A549 (cell line): ENCODE results near the gene PARD6B. TPM values are rescaled to one million over a fixed set of nuclear protein-coding genes. Genes with fewer than 3 reads are reported as not detected.

ENCODE experiments used
- ATAC-seq, 2 experiments: fragments of 200-7000 bp in 1 of 2; fragments of >200 bp in 1 of 2; cut with Nextera tagmentation in 1 of 2; cut with Tn5 transposase in 1 of 2; 3 replicates each; pipeline versions ENCODE4 v1.8.0 to v1.9.1; 2018 to 2020; ENCODE audit warnings: mild to moderate bottlenecking in 1 of 2, moderate library complexity in 1 of 2
- CTCF ChIA-PET: fragments of 300-600 bp; sonication (Branson Sonifier 250); formaldehyde crosslinking; extraction: SDS; loops from one replicate; lab custom pipeline; 2021; ENCODE audit warnings: antibody characterized with exemption, inconsistent platforms; lab: Yijun Ruan, JAX
- POLR2A ChIA-PET: fragments of 350-600 bp; formaldehyde crosslinking; extraction: SDS; loops from one replicate; lab custom pipeline; 2021; ENCODE audit warnings: antibody characterized with exemption, inconsistent platforms; lab: Yijun Ruan, JAX
- DNase-seq, 2 experiments: peaks; one replicate each; pipeline versions ENCODE4 v3.0.0 to v3.0.0-alpha.2; 2011 to 2016; ENCODE audit warnings: low read depth in 1 of 2, low spot score in 1 of 2
- FAIRE-seq: peaks from 2 replicates; lab custom pipeline; 2011; peaks lifted over from hg19 to GRCh38; lab: Jason Lieb, UNC
- H3K27ac ChIP-seq, 2 experiments: fragments of >200 bp; sonication (Bioruptor Twin); formaldehyde crosslinking; 3 replicates each; pipeline ENCODE4 v1.5.1; 2016 to 2017
- H3K4me1 ChIP-seq: fragments of >200 bp; sonication (Bioruptor Twin); formaldehyde crosslinking; 3 replicates; pipeline ENCODE4 v1.6.1; 2016
- H3K4me2 ChIP-seq: fragments of >200 bp; sonication (Bioruptor Twin); formaldehyde crosslinking; 3 replicates; pipeline ENCODE4 v1.6.1; 2016
- H3K4me3 ChIP-seq: fragments of >200 bp; sonication (Bioruptor Twin); formaldehyde crosslinking; 3 replicates; pipeline ENCODE4 v1.5.1; 2016
- H3K9me3 ChIP-seq: fragments of >200 bp; sonication (Bioruptor Twin); formaldehyde crosslinking; 3 replicates; pipeline ENCODE4 v1.6.1; 2016
- CBX8 ChIP-seq: fragments of 200-600 bp; sonication (generic); IDR thresholded peaks from 2 replicates; pipeline ENCODE4 v1.6.1; 2016
- CEBPB ChIP-seq, 2 experiments: fragments of >200 bp in 1 of 2; sonication (Bioruptor Twin) in 1 of 2; formaldehyde crosslinking in 1 of 2; IDR thresholded peaks; 2 replicates each; pipeline ENCODE4 v1.6.1; 2012 to 2016
- CHD2 ChIP-seq: fragments of 150-350 bp; IDR thresholded peaks from 2 replicates; pipeline ENCODE4 v1.6.1; 2014; ENCODE audit warnings: low read length; ENCODE audit not compliant: partially characterized antibody
- CHD4 ChIP-seq: fragments of 200-600 bp; sonication (generic); IDR thresholded peaks from 2 replicates; pipeline ENCODE4 v1.6.1; 2016; ENCODE audit warnings: antibody characterized with exemption, mild to moderate bottlenecking, borderline replicate concordance
- EHF ChIP-seq: fragments of 250-450 bp; sonication (Bioruptor Pico); IDR thresholded peaks from 2 replicates; pipeline ENCODE4 v1.5.0; 2020; ENCODE audit warnings: mild to moderate bottlenecking
- FOXS1 ChIP-seq: fragments of 250-450 bp; sonication (Bioruptor Pico); IDR thresholded peaks from 2 replicates; pipeline ENCODE4 v1.5.0; 2020; ENCODE audit warnings: mild to moderate bottlenecking, moderate library complexity
- GATA3 ChIP-seq: IDR thresholded peaks from 2 replicates; pipeline ENCODE4 v1.6.1; 2012; ENCODE audit warnings: borderline replicate concordance
- HDAC2 ChIP-seq: fragments of 200-600 bp; sonication (generic); IDR thresholded peaks from 2 replicates; pipeline ENCODE4 v1.6.1; 2016
- HEYL ChIP-seq: fragments of 250-450 bp; sonication (Bioruptor Pico); IDR thresholded peaks from 2 replicates; pipeline ENCODE4 v1.8.0; 2021; ENCODE audit warnings: mild to moderate bottlenecking, moderate library complexity
- HOXA7 ChIP-seq: fragments of 250-450 bp; sonication (Bioruptor Pico); IDR thresholded peaks from 2 replicates; pipeline ENCODE4 v1.5.0; 2020; ENCODE audit warnings: mild to moderate bottlenecking, moderate library complexity
- HOXB5 ChIP-seq: fragments of 250-450 bp; sonication (Bioruptor Pico); IDR thresholded peaks from 2 replicates; pipeline ENCODE4 v1.5.0; 2020; ENCODE audit warnings: mild to moderate bottlenecking, moderate library complexity
- JUN ChIP-seq, 2 experiments: fragments of >200 bp; sonication (Bioruptor Twin); formaldehyde crosslinking; IDR thresholded peaks; 2 replicates in 1 of 2; 3 replicates in 1 of 2; pipeline ENCODE4 v1.6.1; 2016 to 2017
- KDM5A ChIP-seq: fragments of 200-600 bp; sonication (generic); IDR thresholded peaks from 2 replicates; pipeline ENCODE4 v1.6.1; 2016; ENCODE audit warnings: antibody characterized with exemption, mild to moderate bottlenecking
- NFE2L2 ChIP-seq: fragments of 150-350 bp; conservative IDR thresholded peaks from 2 replicates; pipeline ENCODE4 v1.6.1; 2014; ENCODE audit warnings: low read length
- NR3C1 ChIP-seq: fragments of >200 bp; sonication (Bioruptor Twin); formaldehyde crosslinking; IDR thresholded peaks from 3 replicates; pipeline ENCODE4 v1.6.1; 2017
- POLR2A ChIP-seq: IDR thresholded peaks from 2 replicates; pipeline ENCODE4 v1.6.1; 2012; ENCODE audit warnings: mild to moderate bottlenecking, low read length
- POLR2AphosphoS2 ChIP-seq: conservative IDR thresholded peaks from 2 replicates; pipeline ENCODE4 v1.6.1; 2012; ENCODE audit warnings: low read length, improper control_type of control experiment, inconsistent platforms
- RARB ChIP-seq: fragments of 250-450 bp; sonication (Bioruptor Pico); IDR thresholded peaks from 2 replicates; pipeline ENCODE4 v1.8.0; 2021; ENCODE audit warnings: mild to moderate bottlenecking, moderate library complexity
- RNF2 ChIP-seq: fragments of 200-600 bp; sonication (generic); IDR thresholded peaks from 2 replicates; pipeline ENCODE4 v1.6.1; 2016; ENCODE audit warnings: low read depth, mild to moderate bottlenecking, antibody characterized with exemption, moderate library complexity, borderline replicate concordance
- TP53 ChIP-seq: fragments of 250-450 bp; sonication (Bioruptor Pico); IDR thresholded peaks from 2 replicates; pipeline ENCODE4 v1.5.0; 2021; ENCODE audit warnings: mild to moderate bottlenecking, moderate library complexity
- ZC3H11A ChIP-seq: fragments of 450-650 bp; IDR thresholded peaks from 2 replicates; pipeline ENCODE4 v1.6.1; 2014; ENCODE audit warnings: antibody characterized with exemption, mild to moderate bottlenecking
- ZNF302 ChIP-seq: fragments of 250-450 bp; sonication (Bioruptor Pico); IDR thresholded peaks from 2 replicates; pipeline ENCODE4 v1.9.0; 2021; ENCODE audit warnings: inconsistent platforms, mild to moderate bottlenecking, moderate library complexity
- WGBS: methylation state at CpG from one replicate; pipeline ENCODE4 v1.1.6; 2017; ENCODE audit errors: missing lambda C conversion rate; 5-methylcytosine and 5-hydroxymethylcytosine counted together
- polyA plus RNA-seq, 4 experiments: library from polyadenylated mRNA; depleted of rRNA in 3 of 4; stranded (reverse); fragments of >200 nt; fragmentation: RNase III in 1 of 4; extraction: RNeasy Plus Mini Kit Qiagen cat#74134 plus additional on column Dnase treatment in 1 of 4; gene quantifications; 2 replicates in 3 of 4; 3 replicates in 1 of 4; pipeline ENCODE4 v1.2.3, GENCODE V29; 2011 to 2017
- TF ChIP-seq, protein P1 (sequence below): fragments of >200 bp; sonication (Bioruptor Twin); formaldehyde crosslinking; IDR thresholded peaks from 3 replicates; pipeline ENCODE4 v1.5.1; 2016
- TF ChIP-seq, protein P2 (sequence below): IDR thresholded peaks from 2 replicates; pipeline ENCODE4 v1.6.1; 2012
- TF ChIP-seq, protein P3 (sequence below): IDR thresholded peaks from 2 replicates; pipeline ENCODE4 v1.6.1; 2012; ENCODE audit warnings: low read depth, borderline replicate concordance
- TF ChIP-seq, protein P4 (sequence below): IDR thresholded peaks from 2 replicates; pipeline ENCODE4 v1.6.1; 2012
- TF ChIP-seq, protein P5 (sequence below): fragments of 250-450 bp; sonication (Bioruptor Pico); IDR thresholded peaks from 2 replicates; pipeline ENCODE4 v1.5.0; 2020; ENCODE audit warnings: low read depth, mild to moderate bottlenecking, moderate library complexity
- TF ChIP-seq, protein P6 (sequence below): fragments of >200 bp; sonication (Bioruptor Twin); formaldehyde crosslinking; IDR thresholded peaks from 2 replicates; pipeline ENCODE4 v1.6.1; 2016
- TF ChIP-seq, protein P7 (sequence below): fragments of >200 bp; sonication (Bioruptor Twin); formaldehyde crosslinking; IDR thresholded peaks from 3 replicates; pipeline ENCODE4 v1.6.1; 2016

The PARD6B gene
- polyA plus RNA-seq, 2 of the 4 experiments (the other 2 are of a cell fraction): 3.1 to 6.4 TPM

DNA sequence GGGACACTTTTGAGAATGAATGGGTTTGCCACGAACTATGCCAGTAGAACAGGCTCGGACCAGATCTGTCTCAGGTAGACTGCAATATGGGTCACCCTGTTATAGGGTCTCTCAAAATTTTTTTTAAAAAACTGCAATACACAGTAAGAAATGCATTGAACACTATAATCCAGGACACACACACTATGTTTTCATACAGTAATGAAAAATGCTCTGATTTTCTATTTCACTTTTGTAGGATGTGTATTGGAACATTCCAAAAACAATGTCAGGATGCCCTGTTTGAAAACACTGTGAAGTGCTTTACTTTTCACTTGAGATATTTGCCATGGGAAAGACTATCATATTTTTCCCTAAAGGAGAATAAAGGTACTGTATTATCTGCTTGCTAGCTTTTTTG is 25.1 kb downstream of the PARD6B start (continued):
- TF ChIP-seq, protein P1, sequence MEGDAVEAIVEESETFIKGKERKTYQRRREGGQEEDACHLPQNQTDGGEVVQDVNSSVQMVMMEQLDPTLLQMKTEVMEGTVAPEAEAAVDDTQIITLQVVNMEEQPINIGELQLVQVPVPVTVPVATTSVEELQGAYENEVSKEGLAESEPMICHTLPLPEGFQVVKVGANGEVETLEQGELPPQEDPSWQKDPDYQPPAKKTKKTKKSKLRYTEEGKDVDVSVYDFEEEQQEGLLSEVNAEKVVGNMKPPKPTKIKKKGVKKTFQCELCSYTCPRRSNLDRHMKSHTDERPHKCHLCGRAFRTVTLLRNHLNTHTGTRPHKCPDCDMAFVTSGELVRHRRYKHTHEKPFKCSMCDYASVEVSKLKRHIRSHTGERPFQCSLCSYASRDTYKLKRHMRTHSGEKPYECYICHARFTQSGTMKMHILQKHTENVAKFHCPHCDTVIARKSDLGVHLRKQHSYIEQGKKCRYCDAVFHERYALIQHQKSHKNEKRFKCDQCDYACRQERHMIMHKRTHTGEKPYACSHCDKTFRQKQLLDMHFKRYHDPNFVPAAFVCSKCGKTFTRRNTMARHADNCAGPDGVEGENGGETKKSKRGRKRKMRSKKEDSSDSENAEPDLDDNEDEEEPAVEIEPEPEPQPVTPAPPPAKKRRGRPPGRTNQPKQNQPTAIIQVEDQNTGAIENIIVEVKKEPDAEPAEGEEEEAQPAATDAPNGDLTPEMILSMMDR: no peak
- TF ChIP-seq POLR2AphosphoS2 (no peak), FOXS1 (CRISPR knock-in tag) (no peak), JUN (IDR thresholded peaks at IDR 0.05) (no peak), CEBPB (IDR thresholded peaks at IDR 0.05) (no peak)
- TF ChIP-seq, protein P2, sequence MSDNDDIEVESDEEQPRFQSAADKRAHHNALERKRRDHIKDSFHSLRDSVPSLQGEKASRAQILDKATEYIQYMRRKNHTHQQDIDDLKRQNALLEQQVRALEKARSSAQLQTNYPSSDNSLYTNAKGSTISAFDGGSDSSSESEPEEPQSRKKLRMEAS: no peak
- TF ChIP-seq, protein P3, sequence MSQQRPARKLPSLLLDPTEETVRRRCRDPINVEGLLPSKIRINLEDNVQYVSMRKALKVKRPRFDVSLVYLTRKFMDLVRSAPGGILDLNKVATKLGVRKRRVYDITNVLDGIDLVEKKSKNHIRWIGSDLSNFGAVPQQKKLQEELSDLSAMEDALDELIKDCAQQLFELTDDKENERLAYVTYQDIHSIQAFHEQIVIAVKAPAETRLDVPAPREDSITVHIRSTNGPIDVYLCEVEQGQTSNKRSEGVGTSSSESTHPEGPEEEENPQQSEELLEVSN: no peak

DNA sequence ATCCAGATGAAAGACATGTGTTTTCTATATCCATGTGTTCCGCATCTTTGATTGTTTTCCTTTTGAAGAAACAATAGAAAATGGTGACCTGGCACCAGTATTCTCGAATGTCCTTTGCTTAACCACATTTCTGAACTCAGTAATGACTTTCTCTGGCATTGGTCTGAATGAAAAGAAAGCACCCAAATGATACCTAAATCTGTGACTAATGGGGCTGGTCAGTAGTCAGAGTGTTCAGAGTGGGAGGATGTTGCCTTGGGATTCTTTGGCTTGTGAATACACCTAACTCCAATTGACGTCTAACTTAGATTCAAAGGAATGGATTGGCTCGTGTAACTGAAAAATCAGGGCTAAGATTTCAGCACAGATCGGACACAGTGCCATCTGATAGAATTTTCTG is 27.1 kb downstream of the PARD6B start:
- Histone ChIP-seq H3K4me2 (no peak overlapping the region), H3K4me3 (no peak overlapping the region), H3K9me3 (no peaks in the 10 kb centered on the region), H3K27ac (peak overlapping the region; percentile 96 to 98), H3K4me1 (peaks cover 40% of the 10 kb centered on the region)
- DNase-seq (no peak), FAIRE-seq (no peak), ATAC-seq (no peak)
- POLR2A ChIA-PET: no interaction called here
- CTCF ChIA-PET: interaction anchor here (0.6 to 20.4 kb wide), 4 partner anchors 9 to 170 kb away, joined by 3 to 276 read pairs (median 4); partner anchors contain the start of gene BCAS4
- WGBS: 82% methylated on average over 5 of the region's 5 CpGs
- TF ChIP-seq RARB (CRISPR knock-in tag) (no peak), KDM5A (no peak), POLR2A (no peak), CHD2 (no peak), NR3C1 (no peak), HEYL (CRISPR knock-in tag) (no peak), RNF2 (no peak), EHF (no peak), NFE2L2 (no peak), ZNF302 (no peak), ZC3H11A (no peak)
- TF ChIP-seq, protein P2: no peak
- TF ChIP-seq, protein P3: no peak
- TF ChIP-seq, protein P4, sequence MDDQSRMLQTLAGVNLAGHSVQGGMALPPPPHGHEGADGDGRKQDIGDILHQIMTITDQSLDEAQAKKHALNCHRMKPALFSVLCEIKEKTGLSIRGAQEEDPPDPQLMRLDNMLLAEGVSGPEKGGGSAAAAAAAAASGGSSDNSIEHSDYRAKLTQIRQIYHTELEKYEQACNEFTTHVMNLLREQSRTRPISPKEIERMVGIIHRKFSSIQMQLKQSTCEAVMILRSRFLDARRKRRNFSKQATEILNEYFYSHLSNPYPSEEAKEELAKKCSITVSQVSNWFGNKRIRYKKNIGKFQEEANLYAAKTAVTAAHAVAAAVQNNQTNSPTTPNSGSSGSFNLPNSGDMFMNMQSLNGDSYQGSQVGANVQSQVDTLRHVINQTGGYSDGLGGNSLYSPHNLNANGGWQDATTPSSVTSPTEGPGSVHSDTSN: no peak

DNA sequence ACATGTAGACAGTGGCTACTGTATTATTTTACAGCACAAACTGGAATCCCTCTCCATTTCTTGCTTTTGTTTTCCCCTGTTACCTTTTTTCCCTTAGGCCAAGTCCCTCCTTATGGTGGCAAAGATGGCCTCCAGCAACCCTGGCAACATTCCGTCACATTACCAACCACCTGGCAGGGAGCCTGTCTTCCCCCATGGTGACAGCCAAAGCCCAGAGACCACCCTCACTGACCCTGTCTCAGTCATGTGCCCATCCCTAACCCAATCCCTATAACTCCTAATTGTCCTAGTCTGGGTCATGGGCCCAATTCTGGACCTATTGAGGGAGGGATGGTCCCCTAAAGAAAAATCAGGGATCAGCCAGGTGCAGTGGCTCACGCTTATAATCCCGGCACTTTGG is 27.6 kb downstream of the PARD6B start:
- FAIRE-seq: no peak
- no peaks in the 10 kb centered on the region for H3K9me3 ChIP-seq
- H3K4me3 ChIP-seq: no peak overlapping the region
- no peak overlapping the region for H3K4me2 ChIP-seq
- peak overlapping the region; percentile 96 to 98 for H3K27ac ChIP-seq
- ChIA-PET CTCF (interaction anchor here (0.6 to 4.7 kb wide), 3 partner anchors 10 to 211 kb away, joined by 3 to 36 read pairs (median 14); no protein-coding TSS in a partner anchor), POLR2A (no interaction called here)
- 95% methylated on average over 3 of the region's 3 CpGs for WGBS
- no peak for DNase-seq
- no peak for ATAC-seq
- H3K4me1 ChIP-seq: peaks cover 45% of the 10 kb centered on the region
- TF ChIP-seq, protein P5, sequence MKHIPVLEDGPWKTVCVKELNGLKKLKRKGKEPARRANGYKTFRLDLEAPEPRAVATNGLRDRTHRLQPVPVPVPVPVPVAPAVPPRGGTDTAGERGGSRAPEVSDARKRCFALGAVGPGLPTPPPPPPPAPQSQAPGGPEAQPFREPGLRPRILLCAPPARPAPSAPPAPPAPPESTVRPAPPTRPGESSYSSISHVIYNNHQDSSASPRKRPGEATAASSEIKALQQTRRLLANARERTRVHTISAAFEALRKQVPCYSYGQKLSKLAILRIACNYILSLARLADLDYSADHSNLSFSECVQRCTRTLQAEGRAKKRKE (CRISPR knock-in tag): no peak
- TF ChIP-seq TP53: no peak
- no peak for TF ChIP-seq POLR2A
- TF ChIP-seq CHD4: no peak
- TF ChIP-seq CHD2: no peak
- no peak for TF ChIP-seq CBX8
- TF ChIP-seq HOXB5 (CRISPR knock-in tag): no peak
- no peak for TF ChIP-seq HOXA7
- TF ChIP-seq, protein P6, sequence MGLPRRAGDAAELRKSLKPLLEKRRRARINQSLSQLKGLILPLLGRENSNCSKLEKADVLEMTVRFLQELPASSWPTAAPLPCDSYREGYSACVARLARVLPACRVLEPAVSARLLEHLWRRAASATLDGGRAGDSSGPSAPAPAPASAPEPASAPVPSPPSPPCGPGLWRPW: no peak
- no peak for TF ChIP-seq FOXS1 (CRISPR knock-in tag)
- TF ChIP-seq GATA3: no peak
- TF ChIP-seq, protein P4: no peak
- TF ChIP-seq HDAC2: no peak
- TF ChIP-seq, protein P7, sequence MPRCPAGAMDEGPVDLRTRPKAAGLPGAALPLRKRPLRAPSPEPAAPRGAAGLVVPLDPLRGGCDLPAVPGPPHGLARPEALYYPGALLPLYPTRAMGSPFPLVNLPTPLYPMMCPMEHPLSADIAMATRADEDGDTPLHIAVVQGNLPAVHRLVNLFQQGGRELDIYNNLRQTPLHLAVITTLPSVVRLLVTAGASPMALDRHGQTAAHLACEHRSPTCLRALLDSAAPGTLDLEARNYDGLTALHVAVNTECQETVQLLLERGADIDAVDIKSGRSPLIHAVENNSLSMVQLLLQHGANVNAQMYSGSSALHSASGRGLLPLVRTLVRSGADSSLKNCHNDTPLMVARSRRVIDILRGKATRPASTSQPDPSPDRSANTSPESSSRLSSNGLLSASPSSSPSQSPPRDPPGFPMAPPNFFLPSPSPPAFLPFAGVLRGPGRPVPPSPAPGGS: no peak
